H1 (cell line): ENCODE results near the gene VTN.

ENCODE experiments used
- CREB1 ChIP-seq: IDR thresholded peaks from 2 replicates; pipeline ENCODE4 v1.6.1; 2012; ENCODE audit warnings: inconsistent platforms
- CTCF ChIP-seq, 3 experiments: IDR thresholded peaks; 1 replicate in 2 of 3; 2 replicates in 1 of 3; pipeline versions ENCODE4 v1.5.1 to v1.6.1; 2011; ENCODE audit warnings: low read length in 3 of 3, mild to moderate bottlenecking in 3 of 3, inconsistent platforms in 2 of 3, low read depth in 1 of 3, moderate library complexity in 1 of 3; ENCODE audit not compliant: insufficient read depth in 1 of 3; ENCODE audit errors: control extremely low read depth in 1 of 3
- EP300 ChIP-seq, 2 experiments: IDR thresholded peaks; 1 replicate in 1 of 2; 2 replicates in 1 of 2; pipeline ENCODE4 v1.6.1; 2011 to 2012; ENCODE audit warnings: low read depth in 2 of 2, low read length in 2 of 2, mild to moderate bottlenecking in 2 of 2, borderline replicate concordance in 1 of 2, inconsistent platforms in 1 of 2, moderate library complexity in 1 of 2
- EZH2 ChIP-seq: fragments of 200-600 bp; sonication (generic); IDR thresholded peaks from 2 replicates; pipeline ENCODE4 v1.7.1; 2012; ENCODE audit warnings: low read depth, mild to moderate bottlenecking, moderate library complexity, low read length, inconsistent platforms; ENCODE audit not compliant: severe bottlenecking
- POLR2A ChIP-seq, 2 experiments: IDR thresholded peaks; 1 replicate in 1 of 2; 2 replicates in 1 of 2; pipeline ENCODE4 v1.6.1; 2011; ENCODE audit warnings: low read depth in 2 of 2, low read length in 2 of 2, mild to moderate bottlenecking in 2 of 2; ENCODE audit errors: control extremely low read depth in 1 of 2
- POLR2AphosphoS5 ChIP-seq: IDR thresholded peaks from 2 replicates; pipeline ENCODE4 v1.6.1; 2011; ENCODE audit warnings: low read depth, low read length
- SP1 ChIP-seq: IDR thresholded peaks from 2 replicates; pipeline ENCODE4 v1.6.1; 2011; ENCODE audit warnings: low read depth, low read length

GRCh38 chr17:28405632-28406472, 35.7 kb upstream of the VTN start, which contains the start of gene SLC46A1:
- TF ChIP-seq POLR2A (IDR thresholded peaks at IDR 0.05; ENCODE audit: control extremely low read depth in 1 of 2, low read depth in 2 of 2, low read length in 2 of 2) = no peak
- no peak for TF ChIP-seq CTCF (IDR thresholded peaks at IDR 0.05; ENCODE audit: control extremely low read depth in 1 of 3, insufficient read depth in 1 of 3, low read depth in 1 of 3, low read length in 3 of 3)
- no peak for TF ChIP-seq EP300 (IDR thresholded peaks at IDR 0.05; ENCODE audit: borderline replicate concordance in 1 of 2, low read depth in 2 of 2, low read length in 2 of 2)
- no peak for TF ChIP-seq EZH2
- no peak; the same call in 1 of the 2 replicates for TF ChIP-seq POLR2AphosphoS5
- no peak for TF ChIP-seq SP1
- TF ChIP-seq CREB1 = no peak; the same call in 1 of the 2 replicates
